Stimulated activated CD4-positive, alpha-beta T cell treated with anti-CD3 and anti-CD28 coated beads, Interleukin-4, amount 100 ng/mL, for 48 hours (primary cell): ENCODE data around the gene PLPP3.

ENCODE experiments used
- DNase-seq, 2 donors: peaks; one replicate each; pipeline ENCODE4 v3.0.0-alpha.2; 2020; ENCODE audit warnings: low read depth in 2 of 2

PLPP3 gene

GRCh38 chr1:56496821-56497772, 82.3 kb downstream of the PLPP3 start:
- DNase-seq = no peak

DNA sequence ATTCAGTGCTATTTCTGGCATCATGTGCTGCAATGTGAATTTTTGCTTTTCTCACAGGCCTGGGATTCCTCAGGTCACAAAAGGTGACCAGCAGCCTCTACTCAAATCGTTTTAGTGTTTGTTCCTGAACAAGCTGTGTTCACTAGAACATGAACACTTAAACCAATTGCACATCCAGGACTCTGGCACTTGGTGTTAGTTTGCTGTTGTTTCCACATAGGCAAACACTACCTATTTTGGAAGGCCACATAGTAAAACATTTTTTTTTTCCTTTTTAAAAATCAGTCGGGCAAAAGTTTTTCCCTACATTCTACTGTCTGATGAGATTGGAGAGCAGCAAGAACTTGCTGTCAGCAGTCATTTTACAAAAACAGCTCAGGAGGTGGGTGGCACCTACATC, 83.2 kb downstream of the PLPP3 start:
- DNase-seq = no peak

DNA sequence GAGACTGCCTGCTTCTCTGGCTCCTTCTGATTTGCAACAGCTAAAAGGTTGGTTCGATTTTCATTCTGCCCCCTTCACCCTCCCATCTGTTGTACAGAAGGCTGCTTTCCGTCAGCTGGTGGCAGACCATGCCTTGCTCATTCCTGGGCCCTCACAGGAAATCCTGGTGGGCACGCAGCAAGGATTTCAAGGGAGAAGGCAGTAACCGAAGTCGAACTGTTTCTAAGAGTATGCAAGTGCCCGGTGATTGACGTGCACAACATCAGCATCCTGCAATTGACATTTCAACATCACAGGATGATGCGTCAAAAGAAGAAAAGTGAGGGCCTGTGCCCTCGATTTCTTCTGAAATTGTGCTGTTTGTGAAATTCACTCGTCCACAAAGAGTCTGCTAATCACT, 83.8 kb downstream of the PLPP3 start:
- DNase-seq = no peak

- no peak for DNase-seq
These were observed 85.1 kb downstream of the PLPP3 start for GRCh38 chr1:56494306-56494705.

DNA sequence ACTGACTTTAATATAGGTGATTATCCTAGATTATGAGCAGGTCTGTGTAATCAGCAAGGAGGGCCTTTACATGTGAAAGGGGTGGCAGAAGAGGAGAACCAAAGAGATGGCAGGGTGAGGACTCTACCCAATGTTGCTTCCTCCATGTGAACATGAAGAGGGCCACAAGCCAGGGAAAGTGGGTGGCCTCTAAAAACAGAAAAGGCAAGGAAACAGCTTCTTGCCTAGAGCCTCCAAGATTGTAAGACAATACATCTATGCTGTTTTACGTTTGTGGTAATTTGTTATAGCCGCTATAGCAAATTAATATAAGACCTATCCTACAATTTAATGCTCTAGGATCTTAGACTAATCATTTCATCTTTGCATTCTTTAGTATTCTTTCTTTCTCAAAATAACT, 85.5 kb downstream of the PLPP3 start:
- DNase-seq = no peak

- DNase-seq = no peak
These were observed 87.9 kb downstream of the PLPP3 start for GRCh38 chr1:56491441-56491840.

GRCh38 chr1:56490619-56491018, 88.7 kb downstream of the PLPP3 start:
- no peak for DNase-seq

DNA sequence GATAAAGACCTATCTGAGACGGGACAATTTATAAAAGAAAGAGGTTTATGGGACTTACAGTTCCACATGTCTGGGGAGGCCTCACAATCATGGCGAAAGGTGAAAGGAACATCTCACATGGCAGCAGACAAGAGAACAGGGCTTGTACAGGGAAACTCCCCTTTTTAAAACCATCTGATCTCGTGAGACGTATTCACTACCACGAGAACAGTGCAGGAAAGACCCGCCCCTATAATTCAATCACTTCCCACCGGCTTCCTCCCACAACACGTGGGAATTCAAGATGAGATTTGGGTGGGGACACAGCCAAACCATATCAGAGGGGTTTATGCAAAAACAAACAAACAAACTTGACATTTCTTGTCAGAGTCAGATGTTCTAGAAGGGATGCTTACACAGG, 89.7 kb downstream of the PLPP3 start:
- no peak for DNase-seq

- no peak for DNase-seq
These were observed 94.7 kb downstream of the PLPP3 start for GRCh38 chr1:56484695-56485094.

- no peak for DNase-seq
These were observed 96.3 kb downstream of the PLPP3 start for GRCh38 chr1:56483104-56483503.

DNA sequence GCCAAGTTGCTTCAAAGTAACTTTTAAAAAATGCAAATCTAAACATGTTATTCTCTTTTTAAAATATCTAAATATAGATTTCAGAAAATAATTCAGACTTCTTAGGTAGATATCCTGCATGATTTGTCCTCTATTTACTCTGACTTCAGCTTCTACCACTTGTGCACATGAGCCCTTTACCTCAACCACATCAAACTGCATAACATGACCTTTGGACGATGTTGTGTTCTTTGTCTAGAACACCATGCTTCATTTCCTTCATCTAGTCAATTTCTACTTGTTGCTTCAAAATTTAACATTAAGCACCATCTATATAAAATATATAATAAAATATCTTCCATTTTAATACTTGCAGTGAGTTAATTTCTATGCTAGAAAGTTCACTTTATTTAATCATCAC, 96.9 kb downstream of the PLPP3 start:
- no peak for DNase-seq

GRCh38 chr1:56481140-56481694, 98.1 kb downstream of the PLPP3 start:
- DNase-seq = no peak

GRCh38 chr1:56478734-56479133, 100.6 kb downstream of the PLPP3 start:
- DNase-seq = no peak

- no peak for DNase-seq
These were observed 101.9 kb downstream of the PLPP3 start for GRCh38 chr1:56477164-56478111.

DNA sequence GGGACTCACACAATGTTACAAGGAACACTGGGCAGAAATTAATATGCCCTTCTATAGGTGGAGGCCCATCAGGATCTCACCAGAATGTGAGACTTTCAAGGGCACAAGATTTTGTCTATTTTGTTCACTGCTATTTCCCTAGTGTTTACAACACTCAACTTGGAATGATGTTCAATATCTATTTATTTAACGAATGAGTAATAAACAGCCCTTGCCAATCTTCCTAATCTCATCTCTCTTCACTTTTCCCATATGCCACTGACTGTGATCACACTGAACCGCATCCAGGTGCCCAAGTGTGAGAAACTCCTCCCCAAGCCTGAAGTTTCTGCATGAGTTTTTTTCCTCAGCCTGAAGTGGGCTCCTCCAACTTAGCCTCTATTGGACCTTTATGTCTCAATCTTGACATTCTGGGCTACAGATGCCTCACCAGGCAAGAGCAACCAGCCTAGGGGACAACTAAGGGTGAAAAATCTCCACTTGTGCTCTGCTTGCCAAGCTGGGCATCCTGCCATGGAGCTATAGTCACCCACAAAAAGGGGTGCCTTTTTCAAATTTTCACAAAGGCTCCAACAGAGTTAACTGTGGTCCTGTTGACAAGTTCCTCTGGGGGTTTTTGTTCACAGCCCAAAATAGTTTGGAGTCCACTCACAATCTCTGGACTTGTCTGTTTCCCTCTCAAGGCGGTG, 105.6 kb downstream of the PLPP3 start:
- DNase-seq = no peak

DNA sequence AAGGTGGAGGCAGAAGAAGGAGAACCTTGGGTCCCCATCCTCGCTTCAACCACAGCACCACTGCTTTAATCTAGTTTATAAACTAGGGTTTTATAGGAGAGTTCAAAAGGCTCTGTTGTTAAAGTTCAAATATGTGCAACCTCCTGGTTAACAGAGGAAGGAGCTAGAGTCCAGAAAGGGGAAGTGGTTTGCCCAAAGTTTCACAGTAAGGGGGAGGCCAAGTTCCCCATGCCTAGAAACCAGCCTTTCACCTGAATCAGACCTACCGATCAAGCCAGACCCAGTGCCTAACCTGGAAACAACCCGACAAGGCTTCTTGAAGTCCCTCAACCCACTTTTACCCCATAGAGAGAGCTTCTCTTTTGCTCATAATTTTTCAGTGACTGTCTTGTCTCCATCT, 106.5 kb downstream of the PLPP3 start:
- DNase-seq = no peak

- DNase-seq = no peak
These were observed 109.6 kb downstream of the PLPP3 start for GRCh38 chr1:56469640-56470371.

GRCh38 chr1:56468518-56468917, 110.8 kb downstream of the PLPP3 start:
- DNase-seq = no peak

- no peak for DNase-seq
These were observed 112.8 kb downstream of the PLPP3 start for GRCh38 chr1:56466538-56466937.

DNA sequence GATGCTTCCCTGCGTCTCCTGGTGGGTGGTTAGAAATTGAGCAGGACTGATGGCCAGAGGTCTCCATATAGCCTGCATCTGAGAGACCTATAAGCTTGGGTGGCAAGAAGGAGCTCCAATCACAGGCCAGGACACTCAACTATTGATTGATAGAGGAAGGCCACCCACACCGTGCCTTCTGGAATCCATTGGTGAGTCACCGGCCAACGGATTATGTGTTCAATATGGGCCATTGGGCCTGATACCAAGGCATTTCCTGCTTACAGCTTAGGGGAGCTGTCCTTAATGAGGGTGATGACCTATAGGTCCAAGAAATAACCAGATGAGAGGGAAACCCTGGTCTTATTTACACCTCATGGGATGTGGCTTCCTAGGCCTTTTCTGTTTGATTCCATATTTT, 115.1 kb downstream of the PLPP3 start:
- DNase-seq = no peak

GRCh38 chr1:56463376-56463775, 116.0 kb downstream of the PLPP3 start:
- no peak for DNase-seq
